DND-41 (cell line): ENCODE data around the gene RABEP1.

Experiments
- ATAC-seq: fragments of 200-7000 bp; cut with Tn5 transposase; 3 replicates; pipeline ENCODE4 v1.9.1; 2021; ENCODE audit warnings: low read depth; ENCODE audit not compliant: insufficient read depth
- DNase-seq: peaks from one replicate; pipeline ENCODE4 v3.0.0-alpha.2; 2020
- H2AFZ ChIP-seq: 2 replicates; pipeline ENCODE4 v1.6.0; 2012; ENCODE audit warnings: low read depth, low read length
- H3K27ac ChIP-seq: 2 replicates; pipeline ENCODE4 v1.5.1; 2012; ENCODE audit warnings: low read length, inconsistent platforms
- H3K27me3 ChIP-seq: fragments of 200-600 bp; sonication (generic); 2 replicates; pipeline ENCODE4 v1.6.0; 2012; ENCODE audit warnings: low read length, mild to moderate bottlenecking, inconsistent platforms; ENCODE audit not compliant: insufficient read depth, poor library complexity
- H3K36me3 ChIP-seq: 2 replicates; pipeline ENCODE4 v1.5.1; 2012; ENCODE audit warnings: low read length, inconsistent platforms; ENCODE audit not compliant: insufficient read depth
- H3K4me1 ChIP-seq: 2 replicates; pipeline ENCODE4 v1.5.1; 2012; ENCODE audit warnings: mild to moderate bottlenecking, low read length; ENCODE audit not compliant: insufficient read depth
- H3K4me2 ChIP-seq: 2 replicates; pipeline ENCODE4 v1.6.0; 2012; ENCODE audit warnings: mild to moderate bottlenecking, moderate library complexity, low read length, inconsistent platforms; ENCODE audit not compliant: insufficient read depth
- H3K4me3 ChIP-seq, 2 experiments: fragments of 200-600 bp in 1 of 2; shearing (Covaris generic) in 1 of 2; 2 replicates each; pipeline ENCODE4 v1.5.1; 2012 to 2016; ENCODE audit warnings: inconsistent platforms in 2 of 2, low read length in 2 of 2, mild to moderate bottlenecking in 2 of 2, low read depth in 1 of 2, moderate library complexity in 1 of 2
- H3K79me2 ChIP-seq: 2 replicates; pipeline ENCODE4 v1.6.0; 2012; ENCODE audit warnings: low read length, inconsistent platforms; ENCODE audit not compliant: insufficient read depth
- H3K9ac ChIP-seq: 2 replicates; pipeline ENCODE4 v1.6.0; 2012; ENCODE audit warnings: low read depth, mild to moderate bottlenecking, inconsistent platforms, low read length, moderate library complexity
- H3K9me3 ChIP-seq: 2 replicates; pipeline ENCODE4 v1.5.1; 2012; ENCODE audit warnings: low read length, moderate library complexity, mild to moderate bottlenecking, inconsistent platforms; ENCODE audit not compliant: insufficient read depth, severe bottlenecking
- H4K20me1 ChIP-seq: 2 replicates; pipeline ENCODE4 v1.6.0; 2012; ENCODE audit warnings: low read length; ENCODE audit not compliant: insufficient read depth
- CTCF ChIP-seq: IDR thresholded peaks from 2 replicates; pipeline ENCODE4 v1.5.1; 2012; ENCODE audit warnings: borderline replicate concordance, low read length, moderate library complexity, mild to moderate bottlenecking; ENCODE audit not compliant: poor library complexity, severe bottlenecking; ENCODE audit errors: extremely low read depth
- EZH2 ChIP-seq: IDR thresholded peaks from 3 replicates; pipeline ENCODE4 v1.6.1; 2012; ENCODE audit warnings: borderline replicate concordance, low read depth, mild to moderate bottlenecking, moderate library complexity, low read length, inconsistent platforms; ENCODE audit not compliant: severe bottlenecking

RABEP1 gene

GRCh38 chr17:5241861-5242671, 40.0 kb upstream of the RABEP1 start:
- H3K4me1 ChIP-seq, result no peaks in the 10 kb centered on the region
- no peaks in the 10 kb centered on the region for H3K36me3 ChIP-seq
- H2AFZ ChIP-seq, result no peak overlapping the region
- no peak overlapping the region for H3K9ac ChIP-seq
- DNase-seq, result no peak
- no peak overlapping the region for H3K4me2 ChIP-seq
- H3K9me3 ChIP-seq, result no peaks in the 10 kb centered on the region
- no peaks in the 10 kb centered on the region for H4K20me1 ChIP-seq
- no peaks in the 10 kb centered on the region for H3K79me2 ChIP-seq
- H3K4me3 ChIP-seq, result no peak overlapping the region
- TF ChIP-seq EZH2 (no peak), CTCF (no peak)
- no peak overlapping the region for H3K27ac ChIP-seq
- no peak for ATAC-seq
- no peaks in the 10 kb centered on the region for H3K27me3 ChIP-seq

- Histone ChIP-seq H2AFZ (no peak overlapping the region), H3K36me3 (no peaks in the 10 kb centered on the region), H3K4me1 (peaks cover 4% of the 10 kb centered on the region; the same call in 1 of the 2 replicates), H3K9ac (no peak overlapping the region), H3K4me2 (no peak overlapping the region), H4K20me1 (no peaks in the 10 kb centered on the region), H3K27me3 (no peaks in the 10 kb centered on the region), H3K9me3 (no peaks in the 10 kb centered on the region), H3K4me3 (no peak overlapping the region), H3K79me2 (no peaks in the 10 kb centered on the region), H3K27ac (no peak overlapping the region)
- no peak for ATAC-seq
- no peak for DNase-seq
- TF ChIP-seq CTCF (no peak), EZH2 (no peak)
Measured at GRCh38 chr17:5247621-5248020, 34.5 kb upstream of the RABEP1 start.

- DNase-seq, result no peak
- Histone ChIP-seq H4K20me1 (no peaks in the 10 kb centered on the region), H3K4me3 (no peak overlapping the region), H3K9ac (no peak overlapping the region), H3K27me3 (no peaks in the 10 kb centered on the region), H3K9me3 (no peaks in the 10 kb centered on the region), H3K4me2 (no peak overlapping the region), H3K27ac (no peak overlapping the region), H3K36me3 (no peaks in the 10 kb centered on the region), H3K4me1 (peaks cover 4% of the 10 kb centered on the region; the same call in 1 of the 2 replicates), H2AFZ (no peak overlapping the region), H3K79me2 (no peaks in the 10 kb centered on the region)
- TF ChIP-seq EZH2, result no peak
- no peak for TF ChIP-seq CTCF
- ATAC-seq, result no peak
Measured at GRCh38 chr17:5248821-5249479, 33.1 kb upstream of the RABEP1 start.
